Measurements from ENCODE around the gene ANGEL2. TPM values are rescaled to one million over a fixed set of nuclear protein-coding genes. Genes with fewer than 3 reads are reported as not detected.

Gene ANGEL2
- total and polyA plus RNA-seq, 2 of the 13 experiments (the other 11 are each of a cell fraction or from before 2014, with no cell fraction given) = 12.3 to 25.4 TPM

GRCh38 chr1:212957546-212957945 is 58.1 kb downstream of the ANGEL2 start:
- H3K9ac ChIP-seq (ENCODE audit: insufficient read depth, low read depth, low read length) = no peak overlapping the region
- in situ Hi-C loops (cut with HindIII; ENCODE audit: extremely low pct_ligation_motif_present, low pct_unique_long_range_greater_than_20kb) = no loop called here
- 93% methylated on average over 6 of the region's 6 CpGs for WGBS (ENCODE audit: low lambda C conversion rate)
- POLR2A ChIA-PET = no interaction called here
- no peaks in the 10 kb centered on the region for H4K20me1 ChIP-seq (ENCODE audit: insufficient read depth, low read length)
- no peaks in the 10 kb centered on the region for H3K36me3 ChIP-seq (replicated peaks in 1 of 2; ENCODE audit: control insufficient read depth in 1 of 2, insufficient read depth in 2 of 2, low read length in 2 of 2)
- DNase-seq (ENCODE audit: low spot score) = no peak
- no peaks in the 10 kb centered on the region for H3K79me2 ChIP-seq (ENCODE audit: insufficient read depth, low read length)
- BruUV-seq (replicated peaks) = no TSS peak
- CTCF ChIA-PET (ENCODE audit: low intra/inter-chr PET ratio, low total read pairs) = no interaction called here
- TF ChIP-seq ZBTB7A (CRISPR knock-in tag; IDR thresholded peaks at IDR 0.05) (no peak), ZNF549 (CRISPR knock-in tag; IDR thresholded peaks at IDR 0.05) (no peak), NFRKB (IDR thresholded peaks at IDR 0.05) (no peak), ZFY (CRISPR knock-in tag; IDR thresholded peaks at IDR 0.05) (no peak), ATF6 (CRISPR knock-in tag; conservative IDR thresholded peaks at IDR 0.05) (no peak), ZNF367 (CRISPR knock-in tag; IDR thresholded peaks at IDR 0.05; ENCODE audit: borderline replicate concordance) (no peak), ZFAT (CRISPR knock-in tag; conservative IDR thresholded peaks at IDR 0.05) (no peak), GZF1 (CRISPR knock-in tag; IDR thresholded peaks at IDR 0.05) (no peak), ZNF782 (CRISPR knock-in tag; IDR thresholded peaks at IDR 0.05; ENCODE audit: borderline replicate concordance) (no peak), GMEB1 (CRISPR knock-in tag; IDR thresholded peaks at IDR 0.05; ENCODE audit: borderline replicate concordance) (no peak)
- H3K27ac ChIP-seq (ENCODE audit: extremely low read length, insufficient read depth, low read length) = no peak overlapping the region
- H2AFZ ChIP-seq (ENCODE audit: low read length) = no peak overlapping the region
- H3K9me3 ChIP-seq (ENCODE audit: low read length) = no peaks in the 10 kb centered on the region
- H3K4me1 ChIP-seq (ENCODE audit: insufficient read depth, low read length) = no peaks in the 10 kb centered on the region
- H3K27me3 ChIP-seq (ENCODE audit: control insufficient read depth in 1 of 2, insufficient read depth in 2 of 2, low read length in 2 of 2) = no peaks in the 10 kb centered on the region
- ATAC-seq = no peak
- no peak overlapping the region for H3K4me3 ChIP-seq (replicated peaks in 1 of 3; ENCODE audit: insufficient read depth in 1 of 3, low read depth in 2 of 3, low read length in 3 of 3)
- no peak overlapping the region for H3K4me2 ChIP-seq (ENCODE audit: low read depth, low read length)
- intact Hi-C loops (cut with micrococcal nuclease; ENCODE audit: unreplicated experiment) = no loop called here
- FAIRE-seq = no peak

Data from HepG2 (cell line).